Vagina (tissue), 2 donors: ENCODE data around the gene MAGED1. TPM values are rescaled to one million over a fixed set of nuclear protein-coding genes. Genes with fewer than 3 reads are reported as not detected.

ENCODE experiments used
- DNase-seq, 2 donors: peaks; one replicate each; pipeline ENCODE4 v3.0.0-alpha.2; 2017; ENCODE audit errors: extremely low spot score in 2 of 2
- H3K27ac ChIP-seq: fragments of 200-600 bp; sonication (generic); one replicate; pipeline ENCODE4 v1.5.1; 2019
- H3K27me3 ChIP-seq: fragments of 200-600 bp; sonication (generic); one replicate; pipeline ENCODE4 v1.5.1; 2019
- H3K36me3 ChIP-seq, 2 donors: fragments of 200-600 bp; sonication (generic); one replicate each; pipeline ENCODE4 v1.5.1; 2017 to 2019
- H3K4me1 ChIP-seq: fragments of 200-600 bp; sonication (generic); one replicate; pipeline ENCODE4 v1.5.1; 2019
- H3K4me3 ChIP-seq, 2 donors: fragments of 200-600 bp; sonication (generic); 1 replicate in 1 of 2; 2 replicates in 1 of 2; pipeline ENCODE4 v1.5.1; 2016 to 2019
- H3K9me3 ChIP-seq: fragments of 200-600 bp; sonication (generic); one replicate; pipeline ENCODE4 v1.5.1; 2019
- CTCF ChIP-seq, 3 experiments: fragments of 450-650 bp in 2 of 3; fragments of 200-600 bp in 1 of 3; sonication (generic) in 1 of 3; IDR thresholded peaks; one replicate each; pipeline ENCODE4 v1.5.1; 2017 to 2019; ENCODE audit warnings: antibody characterized with exemption in 3 of 3, mild to moderate bottlenecking in 2 of 3, moderate library complexity in 2 of 3
- POLR2A ChIP-seq, 2 donors: fragments of 450-650 bp; IDR thresholded peaks; one replicate each; pipeline ENCODE4 v1.6.1; 2017; ENCODE audit warnings: antibody characterized with exemption in 2 of 2, mild to moderate bottlenecking in 2 of 2, moderate library complexity in 2 of 2
- POLR2AphosphoS5 ChIP-seq, 2 donors: sonication (generic); formaldehyde crosslinking; IDR thresholded peaks; one replicate each; pipeline ENCODE4 v1.9.0; 2017; ENCODE audit warnings: antibody characterized with exemption in 2 of 2, mild to moderate bottlenecking in 2 of 2, low read depth in 1 of 2; ENCODE audit not compliant: insufficient read depth in 1 of 2
- intact Hi-C: fragments of 100-400 bp; cut with DNase I; formaldehyde crosslinking; loops from one replicate; pipeline ENCODE4 v1.15.1; 2023
- total RNA-seq: library from RNA; depleted of rRNA; stranded (reverse); fragments of >200 nt; gene quantifications from one replicate; pipeline ENCODE4 v1.2.3, GENCODE V29; 2016

MAGED1 gene
- total RNA-seq, 1 donor from 2014 or later: 50.1 TPM

GRCh38 chrX:51893931-51894696 lies 691 bp downstream of the MAGED1 start:
- Histone ChIP-seq H3K36me3 (no peaks in the 10 kb centered on the region), H3K4me1 (peaks cover 17% of the 10 kb centered on the region), H3K4me3 (peak overlapping the region; percentile 44 to 53), H3K27ac (peak overlapping the region; percentile 74), H3K27me3 (no peaks in the 10 kb centered on the region), H3K9me3 (no peaks in the 10 kb centered on the region)
- TF ChIP-seq POLR2A (IDR thresholded peaks at IDR 0.05): no peak
- TF ChIP-seq POLR2AphosphoS5 (IDR thresholded peaks at IDR 0.05; ENCODE audit: insufficient read depth in 1 of 2, low read depth in 1 of 2): no peak
- no peak for TF ChIP-seq CTCF (IDR thresholded peaks at IDR 0.05)
- intact Hi-C loops: no loop called here
- no peak for DNase-seq

- Histone ChIP-seq H3K36me3 (peaks cover 0 to 5% of the 10 kb centered on the region in 2 donors), H3K9me3 (no peaks in the 10 kb centered on the region), H3K27me3 (no peaks in the 10 kb centered on the region), H3K4me1 (peaks cover 17% of the 10 kb centered on the region), H3K4me3 (peak overlapping the region; percentile 44 to 53), H3K27ac (peak overlapping the region; percentile 74)
- no peak for DNase-seq
- TF ChIP-seq POLR2A (IDR thresholded peaks at IDR 0.05) (no peak), POLR2AphosphoS5 (IDR thresholded peaks at IDR 0.05; ENCODE audit: insufficient read depth in 1 of 2, low read depth in 1 of 2) (no peak), CTCF (IDR thresholded peaks at IDR 0.05) (no peak)
- intact Hi-C loops: no loop called here
Observed at GRCh38 chrX:51894697-51895336, 1.4 kb downstream of the MAGED1 start.

- Histone ChIP-seq H3K4me1 (peaks cover 17% of the 10 kb centered on the region), H3K27me3 (no peaks in the 10 kb centered on the region), H3K36me3 (peaks cover 0 to 21% of the 10 kb centered on the region in 2 donors), H3K27ac (no peak overlapping the region), H3K9me3 (no peaks in the 10 kb centered on the region), H3K4me3 (no peak overlapping the region)
- DNase-seq: no peak
- intact Hi-C loops: no loop called here
- no peak for TF ChIP-seq CTCF (IDR thresholded peaks at IDR 0.05)
- no peak for TF ChIP-seq POLR2AphosphoS5 (IDR thresholded peaks at IDR 0.05; ENCODE audit: insufficient read depth in 1 of 2, low read depth in 1 of 2)
- no peak for TF ChIP-seq POLR2A (IDR thresholded peaks at IDR 0.05)
Observed at GRCh38 chrX:51896626-51897025, 3.2 kb downstream of the MAGED1 start.

- Histone ChIP-seq H3K27ac (no peak overlapping the region), H3K27me3 (no peaks in the 10 kb centered on the region), H3K36me3 (peaks cover 0 to 24% of the 10 kb centered on the region in 2 donors), H3K4me3 (no peak overlapping the region), H3K9me3 (no peaks in the 10 kb centered on the region), H3K4me1 (peaks cover 8% of the 10 kb centered on the region)
- intact Hi-C loops: no loop called here
- TF ChIP-seq CTCF (IDR thresholded peaks at IDR 0.05) (no peak), POLR2AphosphoS5 (IDR thresholded peaks at IDR 0.05; ENCODE audit: insufficient read depth in 1 of 2, low read depth in 1 of 2) (no peak), POLR2A (IDR thresholded peaks at IDR 0.05) (no peak)
- no peak for DNase-seq
Observed at GRCh38 chrX:51899741-51900140, 6.3 kb downstream of the MAGED1 start.
